Skin of body (tissue), 2 donors: ENCODE measurements around the gene SKOR1. TPM values are rescaled to one million over a fixed set of nuclear protein-coding genes. Genes with fewer than 3 reads are reported as not detected.

ENCODE experiments used
- DNase-seq: peaks from one replicate; lab custom pipeline; 2025; lab: John Stamatoyannopoulos, UW
- total RNA-seq: library from RNA; depleted of rRNA; stranded (reverse); fragments of >200 nt; gene quantifications from one replicate; pipeline ENCODE4 v1.2.3, GENCODE V29; 2014

SKOR1 gene
- total RNA-seq, 1 donor from 2014 or later, result 0.10 TPM

GRCh38 chr15:67794832-67795574 is 30.3 kb upstream of the SKOR1 start:
- no peak for DNase-seq

- DNase-seq, result no peak
Observed at GRCh38 chr15:67796196-67797127, 28.8 kb upstream of the SKOR1 start.

GRCh38 chr15:67799801-67800205 is 25.5 kb upstream of the SKOR1 start:
- no peak for DNase-seq

- no peak for DNase-seq
Observed at GRCh38 chr15:67801142-67801541, 24.2 kb upstream of the SKOR1 start.

GRCh38 chr15:67801926-67802914 is 23.1 kb upstream of the SKOR1 start:
- DNase-seq, result no peak

GRCh38 chr15:67803299-67803698 is 22.0 kb upstream of the SKOR1 start:
- no peak for DNase-seq

GRCh38 chr15:67803996-67804843 is 21.1 kb upstream of the SKOR1 start:
- no peak for DNase-seq

GRCh38 chr15:67805008-67805665 is 20.2 kb upstream of the SKOR1 start:
- DNase-seq, result no peak

GRCh38 chr15:67805666-67806516 is 19.4 kb upstream of the SKOR1 start:
- DNase-seq, result no peak

- DNase-seq, result no peak
Observed at GRCh38 chr15:67806536-67806935, 18.8 kb upstream of the SKOR1 start.

GRCh38 chr15:67807141-67807540 is 18.2 kb upstream of the SKOR1 start:
- DNase-seq, result no peak

GRCh38 chr15:67807836-67808235 is 17.5 kb upstream of the SKOR1 start:
- DNase-seq, result no peak

- no peak for DNase-seq
Observed at GRCh38 chr15:67808821-67809220, 16.5 kb upstream of the SKOR1 start.

GRCh38 chr15:67809441-67809840 is 15.9 kb upstream of the SKOR1 start:
- DNase-seq, result no peak

GRCh38 chr15:67809866-67810265 is 15.4 kb upstream of the SKOR1 start:
- DNase-seq, result no peak

- no peak for DNase-seq
Observed at GRCh38 chr15:67812241-67812644, 13.1 kb upstream of the SKOR1 start.

- no peak for DNase-seq
Observed at GRCh38 chr15:67813104-67813634, 12.1 kb upstream of the SKOR1 start.

GRCh38 chr15:67815036-67815592 is 10.2 kb upstream of the SKOR1 start:
- no peak for DNase-seq
